Mucosa of descending colon (tissue), 3 donors: Measurements from ENCODE around the gene RBM6. TPM values are rescaled to one million over a fixed set of nuclear protein-coding genes. Genes with fewer than 3 reads are reported as not detected.
"Not testable (repeated sequence)": the region's sequence is repeated elsewhere in the genome, so short reads cannot be mapped to it uniquely, and the experiment has no call there.

Experiments
- ATAC-seq: fragments of 200-7000 bp; cut with Tn5 transposase; one replicate; pipeline ENCODE4 v1.9.1; 2020; ENCODE audit warnings: mild to moderate bottlenecking, moderate library complexity
- DNase-seq, 3 donors: peaks; one replicate each; pipeline ENCODE4 v3.0.0-alpha.2; 2020
- H3K36me3 ChIP-seq: fragments of 200-600 bp; one replicate; pipeline ENCODE4 v1.8.0; 2021; ENCODE audit warnings: low read depth, mild to moderate bottlenecking
- H3K4me1 ChIP-seq: fragments of 200-600 bp; one replicate; pipeline ENCODE4 v1.8.0; 2021; ENCODE audit warnings: low read depth, mild to moderate bottlenecking
- H3K4me3 ChIP-seq: fragments of 200-600 bp; one replicate; pipeline ENCODE4 v1.8.0; 2021; ENCODE audit warnings: mild to moderate bottlenecking
- H3K9me3 ChIP-seq: fragments of 200-600 bp; one replicate; pipeline ENCODE4 v1.8.0; 2021; ENCODE audit warnings: mild to moderate bottlenecking
- CTCF ChIP-seq: fragments of 200-600 bp; IDR thresholded peaks from one replicate; pipeline ENCODE4 v1.8.0; 2022; ENCODE audit warnings: antibody characterized with exemption, mild to moderate bottlenecking
- intact Hi-C, 2 donors: fragments of 100-400 bp; cut with DNase I in 1 of 2; cut with micrococcal nuclease in 1 of 2; formaldehyde crosslinking; loops; one replicate each; pipeline versions ENCODE4 v1.11.0 to v1.11.1; 2022; cut with DNase I, micrococcal nuclease
- total RNA-seq, 3 donors: library from RNA; stranded (reverse); fragmentation: NEBNext Ultra II Directional in 2 of 3; extraction: Animal tissue kit (Norgen Biotek cat#: 25700) in 2 of 3; gene quantifications; one replicate each; pipeline versions ENCODE4 v1.2.1 to v1.2.4, GENCODE V29; 2021 to 2023
- donor health status: DM: no; HTN: no; CAD: no; lungs with moderate emphysema.
- donor health status: DM: no; HTN: no; CAD: no.
- donor health status: DM: no; HTN: yes; CAD: no.

The RBM6 gene
- total RNA-seq, 3 donors from 2014 or later: 75.6 to 124 (median 112) TPM

- no peak for DNase-seq
- intact Hi-C loops: no loop called here
- ATAC-seq: no peak
Observed at GRCh38 chr3:49930922-49931321, 9.0 kb upstream of the RBM6 start.

DNA sequence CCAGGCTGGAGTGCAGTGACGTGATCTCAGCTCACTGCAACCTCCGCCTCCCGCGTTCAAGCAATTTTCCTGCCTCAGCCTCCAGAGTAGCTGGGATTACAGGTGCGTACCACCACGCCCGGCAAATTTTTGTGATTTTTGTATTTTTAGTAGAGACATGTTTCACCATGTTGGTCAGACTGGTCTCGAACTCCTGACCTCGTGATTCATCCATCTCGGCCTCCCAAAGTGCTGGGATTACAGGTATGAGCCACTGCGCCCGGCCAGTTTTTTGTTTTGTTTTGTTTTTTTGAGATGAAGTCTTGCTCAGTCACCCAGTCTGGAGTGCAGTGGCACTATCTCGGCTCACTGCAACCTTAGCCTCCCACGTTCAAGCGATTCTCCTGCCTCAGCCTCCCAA, 7.7 kb upstream of the RBM6 start:
- H3K36me3 ChIP-seq, DNase-seq, ATAC-seq, H3K4me1 ChIP-seq, intact Hi-C loops, H3K9me3 ChIP-seq, H3K4me3 ChIP-seq: not testable (repeated sequence)

More at GRCh38 chr3:49930922-49931321, 9.0 kb upstream of the RBM6 start:
- H3K36me3 ChIP-seq: no peaks in the 10 kb centered on the region
- peaks cover 10% of the 10 kb centered on the region for H3K4me1 ChIP-seq
- H3K9me3 ChIP-seq: no peaks in the 10 kb centered on the region
- no peak for TF ChIP-seq CTCF
- H3K4me3 ChIP-seq: no peak overlapping the region

GRCh38 chr3:49937090-49937489, 2.9 kb upstream of the RBM6 start:
- H3K4me3 ChIP-seq: no peak overlapping the region
- intact Hi-C loops: no loop called here
- ATAC-seq: no peak

GRCh38 chr3:49940667-49941249, 808 bp downstream of the RBM6 start:
- peak overlapping the region; percentile 38 for H3K4me3 ChIP-seq
- peaks cover 3% of the 10 kb centered on the region for H3K4me1 ChIP-seq
- intact Hi-C loops: no loop called here
- no peak for ATAC-seq
- no peaks in the 10 kb centered on the region for H3K36me3 ChIP-seq
- DNase-seq: peak in 1 of 3 donors; percentile 6
- TF ChIP-seq CTCF: no peak
- H3K9me3 ChIP-seq: no peaks in the 10 kb centered on the region

More at GRCh38 chr3:49937090-49937489, 2.9 kb upstream of the RBM6 start:
- TF ChIP-seq CTCF: no peak
- no peaks in the 10 kb centered on the region for H3K9me3 ChIP-seq
- peak in 1 of 3 donors; percentile 5 for DNase-seq
- peaks cover 3% of the 10 kb centered on the region for H3K4me1 ChIP-seq
- no peaks in the 10 kb centered on the region for H3K36me3 ChIP-seq

GRCh38 chr3:49942651-49943050, 2.7 kb downstream of the RBM6 start:
- H3K4me3 ChIP-seq: no peak overlapping the region
- intact Hi-C loops: no loop called here
- H3K36me3 ChIP-seq: no peaks in the 10 kb centered on the region
- ATAC-seq: no peak
- peaks cover 3% of the 10 kb centered on the region for H3K4me1 ChIP-seq
- TF ChIP-seq CTCF: no peak
- no peak for DNase-seq
- no peaks in the 10 kb centered on the region for H3K9me3 ChIP-seq

GRCh38 chr3:49952924-49953323, 13.0 kb downstream of the RBM6 start:
- Histone ChIP-seq H3K36me3 (no peaks in the 10 kb centered on the region), H3K4me1 (peaks cover 10% of the 10 kb centered on the region), H3K9me3 (no peaks in the 10 kb centered on the region), H3K4me3 (no peak overlapping the region)
- no peak for TF ChIP-seq CTCF
- ATAC-seq: no peak
- no peak for DNase-seq
- intact Hi-C loops: no loop called here
